Measurements from ENCODE around the gene SPRR5.

Gene SPRR5

DNA sequence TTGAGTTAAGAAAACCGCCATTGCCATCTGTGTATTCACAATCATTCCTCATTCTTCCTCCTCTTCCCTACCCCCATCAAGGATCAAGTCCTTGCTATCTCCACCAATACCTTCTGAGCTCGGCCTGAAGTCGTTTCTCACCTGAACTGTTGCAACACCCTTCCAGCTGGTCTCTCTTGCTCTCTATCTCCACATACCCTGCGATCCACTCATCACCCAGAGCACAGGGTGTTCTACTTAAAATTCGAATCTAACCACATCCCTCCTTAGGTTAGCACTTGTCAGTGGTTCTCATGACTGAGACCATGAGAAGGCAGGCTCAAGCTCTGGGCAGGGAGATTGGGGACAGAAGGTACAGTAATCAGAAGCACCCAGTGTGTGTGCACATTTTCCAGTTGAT is 34.1 kb upstream of the SPRR5 start:
- H3K27ac ChIP-seq (ENCODE audit: low read length) = no peak overlapping the region
- no CpG with 5 or more reads among the region's 5 CpGs for WGBS (ENCODE audit: insufficient coverage, insufficient read length)
- H3K9me3 ChIP-seq (ENCODE audit: control insufficient read depth, insufficient read depth, low read length) = no peaks in the 10 kb centered on the region
- H3K4me3 ChIP-seq (ENCODE audit: low read length) = no peak overlapping the region
- H3K4me1 ChIP-seq (ENCODE audit: control insufficient read depth, insufficient read depth, low read length) = no peaks in the 10 kb centered on the region
- H3K36me3 ChIP-seq (ENCODE audit: control insufficient read depth, insufficient read depth, low read length) = no peaks in the 10 kb centered on the region
- no peaks in the 10 kb centered on the region for H3K27me3 ChIP-seq (ENCODE audit: control insufficient read depth, insufficient read depth, low read length)
- DNase-seq (ENCODE audit: low read depth, low spot score) = no peak

DNA sequence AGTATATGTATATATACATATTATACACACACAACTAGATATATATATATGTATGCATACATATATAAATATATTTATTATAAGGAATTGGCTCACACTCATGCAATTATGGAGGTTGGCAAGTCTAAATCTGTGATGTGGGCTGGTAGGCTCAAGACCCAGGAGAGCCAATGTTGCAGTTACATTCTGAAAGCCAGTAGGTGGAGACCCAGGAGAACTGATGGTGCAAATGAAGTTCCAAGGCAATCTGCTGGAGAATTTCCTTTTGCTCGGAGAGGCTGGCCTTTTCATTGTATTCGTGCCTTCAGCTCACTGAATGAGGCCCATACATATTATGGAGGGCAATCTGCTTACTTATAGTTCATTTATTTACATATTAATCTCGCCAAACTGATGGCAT is 29.2 kb upstream of the SPRR5 start:
- Histone ChIP-seq H3K4me1 (ENCODE audit: control insufficient read depth, insufficient read depth, low read length) (no peaks in the 10 kb centered on the region), H3K27me3 (ENCODE audit: control insufficient read depth, insufficient read depth, low read length) (no peaks in the 10 kb centered on the region), H3K4me3 (ENCODE audit: low read length) (no peak overlapping the region), H3K36me3 (ENCODE audit: control insufficient read depth, insufficient read depth, low read length) (no peaks in the 10 kb centered on the region), H3K9me3 (ENCODE audit: control insufficient read depth, insufficient read depth, low read length) (no peaks in the 10 kb centered on the region), H3K27ac (ENCODE audit: low read length) (no peak overlapping the region)
- DNase-seq (ENCODE audit: low read depth, low spot score) = no peak
- WGBS (ENCODE audit: insufficient coverage, insufficient read length) = no CpG with 5 or more reads among the region's 3 CpGs

DNA sequence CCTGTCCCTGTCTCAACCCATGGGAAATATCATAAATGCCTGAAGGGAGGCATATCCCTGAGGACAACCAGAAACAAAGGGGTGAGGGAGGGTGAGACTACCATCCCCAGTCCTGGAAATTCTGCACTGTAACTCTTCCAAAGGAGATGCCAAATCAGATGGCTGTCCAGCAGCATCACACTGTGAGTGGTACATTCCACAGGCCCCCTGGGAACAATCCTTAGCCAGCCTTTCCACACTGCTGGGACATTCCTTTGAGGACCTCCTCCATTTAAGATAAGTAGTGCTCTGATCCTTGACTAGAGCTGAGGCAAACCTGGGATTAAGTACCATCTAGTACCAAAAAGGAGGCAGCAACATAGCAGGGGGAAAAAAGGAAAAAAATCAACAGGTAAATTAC is 27.9 kb upstream of the SPRR5 start:
- no peaks in the 10 kb centered on the region for H3K36me3 ChIP-seq (ENCODE audit: control insufficient read depth, insufficient read depth, low read length)
- H3K27ac ChIP-seq (ENCODE audit: low read length) = no peak overlapping the region
- DNase-seq (ENCODE audit: low read depth, low spot score) = no peak
- H3K4me1 ChIP-seq (ENCODE audit: control insufficient read depth, insufficient read depth, low read length) = no peaks in the 10 kb centered on the region
- no peaks in the 10 kb centered on the region for H3K27me3 ChIP-seq (ENCODE audit: control insufficient read depth, insufficient read depth, low read length)
- no peaks in the 10 kb centered on the region for H3K9me3 ChIP-seq (ENCODE audit: control insufficient read depth, insufficient read depth, low read length)
- H3K4me3 ChIP-seq (ENCODE audit: low read length) = no peak overlapping the region

DNA sequence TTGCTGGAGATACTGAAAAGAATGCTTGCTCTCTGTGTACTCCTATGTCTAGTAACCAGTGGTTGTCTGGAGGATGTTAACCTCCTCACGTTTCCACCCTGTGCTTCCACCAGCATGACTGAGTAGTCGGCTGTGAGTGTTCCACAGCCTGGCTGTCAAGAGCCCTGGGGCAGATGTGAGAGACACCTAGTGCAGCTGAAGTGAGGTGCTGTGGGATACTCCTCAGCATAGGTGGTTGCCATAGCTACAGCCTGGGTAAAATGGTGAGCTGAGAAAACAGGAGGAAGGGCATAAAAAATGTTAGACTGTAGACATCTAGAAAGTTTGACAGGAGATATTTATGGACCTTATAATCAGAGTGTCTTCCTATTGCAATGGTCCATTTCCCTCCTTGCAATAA is 22.8 kb upstream of the SPRR5 start:
- no peaks in the 10 kb centered on the region for H3K36me3 ChIP-seq (ENCODE audit: control insufficient read depth, insufficient read depth, low read length)
- H3K9me3 ChIP-seq (ENCODE audit: control insufficient read depth, insufficient read depth, low read length) = peaks cover 2% of the 10 kb centered on the region; the same call in 1 of the 2 replicates
- H3K27ac ChIP-seq (ENCODE audit: low read length) = no peak overlapping the region
- WGBS (ENCODE audit: insufficient coverage, insufficient read length) = no CpG with 5 or more reads among the region's 2 CpGs
- H3K27me3 ChIP-seq (ENCODE audit: control insufficient read depth, insufficient read depth, low read length) = no peaks in the 10 kb centered on the region
- no peak for DNase-seq (ENCODE audit: low read depth, low spot score)
- H3K4me3 ChIP-seq (ENCODE audit: low read length) = no peak overlapping the region
- H3K4me1 ChIP-seq (ENCODE audit: control insufficient read depth, insufficient read depth, low read length) = no peaks in the 10 kb centered on the region

DNA sequence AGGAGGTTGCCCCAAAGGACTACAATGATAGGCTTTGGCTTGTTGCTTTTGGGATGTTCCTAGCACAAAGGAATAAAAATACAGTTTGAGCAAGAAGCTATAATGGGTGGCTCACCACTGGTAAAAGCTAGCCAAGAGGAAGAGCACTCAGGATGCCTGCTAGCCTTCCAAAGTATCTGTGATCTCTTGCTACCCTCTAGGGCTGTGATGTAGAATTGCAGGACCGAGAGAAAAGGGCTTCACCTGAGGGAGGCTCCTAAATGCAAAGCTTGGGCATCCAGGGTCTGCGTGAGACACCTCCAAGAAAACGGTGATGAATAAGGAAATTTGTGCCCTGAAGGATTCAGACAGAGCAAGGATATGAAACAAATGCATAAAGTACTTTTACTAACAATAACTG is 20.9 kb upstream of the SPRR5 start:
- Histone ChIP-seq H3K27me3 (ENCODE audit: control insufficient read depth, insufficient read depth, low read length) (no peaks in the 10 kb centered on the region), H3K27ac (ENCODE audit: low read length) (no peak overlapping the region), H3K9me3 (ENCODE audit: control insufficient read depth, insufficient read depth, low read length) (peaks cover 2% of the 10 kb centered on the region; the same call in 1 of the 2 replicates), H3K4me3 (ENCODE audit: low read length) (no peak overlapping the region), H3K36me3 (ENCODE audit: control insufficient read depth, insufficient read depth, low read length) (no peaks in the 10 kb centered on the region), H3K4me1 (ENCODE audit: control insufficient read depth, insufficient read depth, low read length) (no peaks in the 10 kb centered on the region)
- no CpG with 5 or more reads among the region's 3 CpGs for WGBS (ENCODE audit: insufficient coverage, insufficient read length)
- no peak for DNase-seq (ENCODE audit: low read depth, low spot score)

DNA sequence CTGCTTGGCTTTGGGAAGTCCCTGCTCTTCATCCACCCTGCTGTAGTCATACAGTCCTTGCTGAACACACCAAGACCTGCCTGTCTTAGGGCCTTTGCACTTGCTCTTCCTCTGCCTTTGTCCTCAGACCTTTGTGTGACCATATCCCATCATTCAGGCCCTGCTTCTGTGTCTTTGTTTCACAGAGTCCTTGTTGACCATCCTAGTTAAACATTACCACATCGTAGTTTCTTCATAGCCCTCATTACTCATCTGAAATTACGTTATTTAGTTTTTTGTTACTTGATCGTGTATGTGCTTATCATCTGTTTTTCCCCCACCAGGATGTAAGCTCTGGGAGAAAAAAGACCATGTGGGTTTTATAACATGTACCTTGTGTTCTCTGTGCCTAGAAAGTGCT is 18.3 kb upstream of the SPRR5 start:
- Histone ChIP-seq H3K36me3 (ENCODE audit: control insufficient read depth, insufficient read depth, low read length) (no peaks in the 10 kb centered on the region), H3K4me1 (ENCODE audit: control insufficient read depth, insufficient read depth, low read length) (no peaks in the 10 kb centered on the region), H3K27me3 (ENCODE audit: control insufficient read depth, insufficient read depth, low read length) (no peaks in the 10 kb centered on the region), H3K9me3 (ENCODE audit: control insufficient read depth, insufficient read depth, low read length) (peaks cover 2% of the 10 kb centered on the region; the same call in 1 of the 2 replicates), H3K4me3 (ENCODE audit: low read length) (no peak overlapping the region), H3K27ac (ENCODE audit: low read length) (no peak overlapping the region)
- DNase-seq (ENCODE audit: low read depth, low spot score) = no peak
- no CpG with 5 or more reads among the region's 3 CpGs for WGBS (ENCODE audit: insufficient coverage, insufficient read length)

DNA sequence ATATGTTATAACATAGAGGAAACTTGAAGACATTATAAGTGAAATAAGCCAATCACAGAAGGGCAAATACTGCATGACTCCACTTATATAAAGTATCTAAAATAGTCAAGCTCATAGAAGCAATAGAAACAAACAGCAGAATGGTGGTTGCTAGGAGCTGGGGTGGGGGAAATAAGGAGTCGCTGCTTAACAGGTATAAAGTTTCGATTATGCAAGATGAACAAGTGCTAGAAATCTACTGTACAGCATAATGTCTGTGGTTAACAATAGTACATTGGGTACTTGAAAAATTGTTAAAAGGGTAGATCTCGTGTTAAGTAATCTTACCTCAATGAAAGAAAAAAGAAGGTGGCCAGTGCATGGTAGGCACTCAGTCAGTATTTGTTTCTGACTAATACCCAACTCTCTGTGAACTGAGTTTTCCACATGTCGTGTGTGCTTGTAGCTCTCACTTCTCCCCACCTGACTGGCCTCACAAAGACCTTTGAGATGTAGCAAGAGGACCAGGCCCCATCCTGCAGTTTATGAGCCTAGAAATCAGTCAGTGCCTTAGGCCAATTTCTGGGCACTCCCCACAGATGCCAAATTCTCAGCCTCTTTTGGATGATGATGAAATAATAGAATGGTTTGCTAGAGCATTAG is 14.7 kb upstream of the SPRR5 start:
- no peak for DNase-seq (ENCODE audit: low read depth, low spot score)
- WGBS (ENCODE audit: insufficient coverage, insufficient read length) = no CpG with 5 or more reads among the region's 4 CpGs
- H3K27ac ChIP-seq (ENCODE audit: low read length) = no peak overlapping the region

DNA sequence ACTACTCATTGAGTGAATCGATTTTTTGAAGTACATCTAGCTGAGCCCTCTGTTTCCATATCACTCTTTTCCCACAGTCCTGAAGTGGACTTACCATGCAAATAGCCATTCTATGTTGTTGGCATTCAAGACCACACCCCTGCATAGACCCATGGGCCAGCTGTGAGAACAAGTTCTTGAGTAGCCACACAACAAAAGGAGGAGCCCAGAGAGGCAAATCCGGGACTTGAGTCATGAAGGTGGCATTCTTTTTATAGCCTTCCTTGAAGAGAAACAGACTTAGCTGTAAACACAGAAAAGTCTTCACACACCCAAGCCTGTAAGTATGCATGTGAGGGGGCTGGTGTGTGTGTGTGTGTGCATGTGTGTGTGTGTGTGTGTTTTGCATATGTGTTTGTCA is 13.8 kb upstream of the SPRR5 start:
- Histone ChIP-seq H3K4me1 (ENCODE audit: control insufficient read depth, insufficient read depth, low read length) (no peaks in the 10 kb centered on the region; the same call in 1 of the 2 replicates), H3K9me3 (ENCODE audit: control insufficient read depth, insufficient read depth, low read length) (no peaks in the 10 kb centered on the region), H3K4me3 (ENCODE audit: low read length) (no peak overlapping the region), H3K36me3 (ENCODE audit: control insufficient read depth, insufficient read depth, low read length) (no peaks in the 10 kb centered on the region), H3K27ac (ENCODE audit: low read length) (no peak overlapping the region), H3K27me3 (ENCODE audit: control insufficient read depth, insufficient read depth, low read length) (no peaks in the 10 kb centered on the region)
- DNase-seq (ENCODE audit: low read depth, low spot score) = no peak
- WGBS (ENCODE audit: insufficient coverage, insufficient read length) = no CpG with 5 or more reads among the region's 2 CpGs

More for the DNA sequence above, 14.7 kb upstream of the SPRR5 start:
- no peaks in the 10 kb centered on the region; the same call in 1 of the 2 replicates for H3K4me1 ChIP-seq (ENCODE audit: control insufficient read depth, insufficient read depth, low read length)
- no peaks in the 10 kb centered on the region for H3K9me3 ChIP-seq (ENCODE audit: control insufficient read depth, insufficient read depth, low read length)
- H3K36me3 ChIP-seq (ENCODE audit: control insufficient read depth, insufficient read depth, low read length) = no peaks in the 10 kb centered on the region
- H3K4me3 ChIP-seq (ENCODE audit: low read length) = no peak overlapping the region
- no peaks in the 10 kb centered on the region for H3K27me3 ChIP-seq (ENCODE audit: control insufficient read depth, insufficient read depth, low read length)

DNA sequence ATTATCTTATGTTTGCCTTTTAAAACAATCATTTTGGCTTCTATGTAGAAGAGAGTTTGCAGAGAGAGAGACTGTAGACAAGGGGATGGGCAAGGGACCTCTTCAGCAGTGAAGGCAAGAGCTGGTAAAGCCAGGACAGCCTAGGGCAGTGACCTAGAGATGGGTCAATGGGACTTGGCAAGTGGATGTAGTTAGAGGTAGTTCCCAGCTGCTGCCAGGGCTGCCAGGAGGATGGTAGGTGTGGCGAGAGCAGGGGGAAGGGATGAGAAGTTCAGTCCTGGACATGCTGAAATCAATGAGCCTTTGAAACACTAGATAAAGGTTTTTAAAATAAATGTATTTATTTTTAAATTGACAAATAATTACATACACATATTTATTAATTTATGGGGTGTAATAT is 6.4 kb upstream of the SPRR5 start:
- no CpG with 5 or more reads among the region's 1 CpG for WGBS (ENCODE audit: insufficient coverage, insufficient read length)
- Histone ChIP-seq H3K9me3 (ENCODE audit: control insufficient read depth, insufficient read depth, low read length) (no peaks in the 10 kb centered on the region), H3K36me3 (ENCODE audit: control insufficient read depth, insufficient read depth, low read length) (no peaks in the 10 kb centered on the region), H3K4me3 (ENCODE audit: low read length) (no peak overlapping the region), H3K27me3 (ENCODE audit: control insufficient read depth, insufficient read depth, low read length) (no peaks in the 10 kb centered on the region), H3K27ac (ENCODE audit: low read length) (no peak overlapping the region), H3K4me1 (ENCODE audit: control insufficient read depth, insufficient read depth, low read length) (no peaks in the 10 kb centered on the region)
- no peak for DNase-seq (ENCODE audit: low read depth, low spot score)

DNA sequence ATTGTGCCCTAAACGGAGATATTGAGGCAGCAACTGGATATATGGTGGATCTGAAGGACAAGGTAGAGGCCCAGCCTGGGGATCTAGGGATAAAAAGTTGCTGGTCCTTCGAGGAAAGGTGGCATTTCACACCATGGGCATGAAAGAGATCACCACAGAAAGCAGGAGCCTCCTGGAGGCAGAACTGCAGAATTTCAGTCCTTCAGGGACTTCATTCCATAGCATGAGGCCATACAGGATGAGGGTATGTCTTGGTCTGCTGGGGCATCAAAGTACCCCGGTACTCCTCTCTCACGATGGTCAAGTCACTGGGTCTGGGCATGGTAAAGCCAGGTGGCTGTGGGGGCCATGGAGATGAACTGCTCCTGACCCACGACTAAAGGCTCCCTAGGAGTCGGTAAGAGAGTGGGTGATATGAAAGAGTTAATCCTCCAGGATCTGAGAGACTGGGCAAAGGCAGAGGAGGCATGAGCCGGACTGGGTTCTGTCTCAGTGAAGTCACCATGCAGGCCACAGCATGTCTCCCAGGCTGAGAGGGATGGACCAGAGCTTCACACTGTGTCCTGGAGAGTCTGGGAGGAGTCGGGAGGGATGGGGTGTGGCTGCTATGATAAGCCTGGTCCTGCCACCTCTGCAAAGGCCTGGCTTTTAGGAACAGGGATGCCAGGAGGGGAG is 5.8 kb upstream of the SPRR5 start:
- Histone ChIP-seq H3K9me3 (ENCODE audit: control insufficient read depth, insufficient read depth, low read length) (no peaks in the 10 kb centered on the region), H3K36me3 (ENCODE audit: control insufficient read depth, insufficient read depth, low read length) (no peaks in the 10 kb centered on the region), H3K4me1 (ENCODE audit: control insufficient read depth, insufficient read depth, low read length) (no peaks in the 10 kb centered on the region), H3K4me3 (ENCODE audit: low read length) (no peak overlapping the region), H3K27me3 (ENCODE audit: control insufficient read depth, insufficient read depth, low read length) (no peaks in the 10 kb centered on the region), H3K27ac (ENCODE audit: low read length) (no peak overlapping the region)
- DNase-seq (ENCODE audit: low read depth, low spot score) = no peak
- WGBS (ENCODE audit: insufficient coverage, insufficient read length) = no CpG with 5 or more reads among the region's 8 CpGs

DNA sequence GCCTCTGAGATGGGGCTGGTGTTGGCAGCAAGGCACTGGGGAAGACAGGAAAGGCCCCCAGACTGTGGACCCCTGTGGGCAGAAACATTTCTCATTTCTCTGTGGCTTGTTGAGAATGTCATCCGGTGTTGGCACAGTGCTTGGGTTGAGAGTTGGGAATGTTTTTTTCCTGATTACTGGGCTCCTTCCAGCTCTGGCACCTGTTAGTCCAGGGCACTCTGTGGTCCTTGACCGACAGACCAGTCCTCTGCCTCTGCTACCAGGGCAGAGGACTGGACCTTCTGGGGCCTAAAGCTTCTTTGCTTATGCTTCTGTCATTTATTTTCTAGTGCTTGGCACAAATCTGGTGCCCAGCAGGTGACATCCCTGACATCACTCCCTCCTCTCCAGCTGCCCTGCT is 4.8 kb upstream of the SPRR5 start:
- no peaks in the 10 kb centered on the region for H3K9me3 ChIP-seq (ENCODE audit: control insufficient read depth, insufficient read depth, low read length)
- H3K36me3 ChIP-seq (ENCODE audit: control insufficient read depth, insufficient read depth, low read length) = no peaks in the 10 kb centered on the region
- WGBS (ENCODE audit: insufficient coverage, insufficient read length) = no CpG with 5 or more reads among the region's 2 CpGs
- H3K27me3 ChIP-seq (ENCODE audit: control insufficient read depth, insufficient read depth, low read length) = no peaks in the 10 kb centered on the region
- no peak overlapping the region for H3K27ac ChIP-seq (ENCODE audit: low read length)
- no peak for DNase-seq (ENCODE audit: low read depth, low spot score)
- no peak overlapping the region for H3K4me3 ChIP-seq (ENCODE audit: low read length)
- no peaks in the 10 kb centered on the region for H3K4me1 ChIP-seq (ENCODE audit: control insufficient read depth, insufficient read depth, low read length)
